ENCODE data around the gene RNPEPL1.

The RNPEPL1 gene

DNA sequence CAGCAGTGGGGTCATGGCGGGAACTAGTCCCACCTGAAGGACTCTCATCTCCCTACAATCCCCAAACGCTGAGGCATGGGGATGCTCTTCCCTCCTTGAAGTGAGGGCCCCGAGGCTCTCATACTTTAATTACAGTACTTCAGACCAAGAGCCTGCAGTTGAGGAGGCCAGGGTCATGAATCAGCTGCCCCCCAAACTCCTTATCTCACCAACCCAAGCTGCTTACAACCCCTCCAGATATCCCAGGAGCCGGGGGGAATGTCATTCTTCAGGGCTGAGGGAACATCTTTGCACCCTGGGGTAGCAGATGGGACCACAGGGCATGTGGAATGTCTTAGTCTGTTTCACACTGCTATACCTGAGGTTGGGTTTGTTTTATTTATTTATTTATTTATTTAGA, 15.5 kb downstream of the RNPEPL1 start:
- Mint-ChIP-seq H3K9me3 (no peaks in the 10 kb centered on the region), H3K36me3 (ENCODE audit: low read depth) (peaks cover 52% of the 10 kb centered on the region), H3K4me3 (no peak overlapping the region), H3K4me1 (ENCODE audit: low read depth) (peaks cover 79% of the 10 kb centered on the region), H3K27me3 (no peaks in the 10 kb centered on the region), H3K27ac (peak overlapping the region; percentile 68)
- intact Hi-C loops (cut with micrococcal nuclease) = loop anchor here (2.0 kb wide), 1 partner anchor 17 kb away; no protein-coding TSS in a partner anchor

GRCh38 chr2:240584486-240585031, 16.3 kb downstream of the RNPEPL1 start:
- Mint-ChIP-seq H3K27ac (peak overlapping the region; percentile 97), H3K4me1 (ENCODE audit: low read depth) (peaks cover 79% of the 10 kb centered on the region)
- intact Hi-C loops (cut with micrococcal nuclease) = loop anchor here (2.0 to 5.0 kb wide), 2 partner anchors 18 to 72 kb away; no protein-coding TSS in a partner anchor

GRCh38 chr2:240585101-240585500, 16.8 kb downstream of the RNPEPL1 start:
- peak overlapping the region; percentile 97 for H3K27ac Mint-ChIP-seq

More at GRCh38 chr2:240584486-240585031, 16.3 kb downstream of the RNPEPL1 start:
- Mint-ChIP-seq H3K9me3 (no peaks in the 10 kb centered on the region), H3K4me3 (peak overlapping the region; percentile 92), H3K27me3 (no peaks in the 10 kb centered on the region), H3K36me3 (ENCODE audit: low read depth) (peaks cover 51% of the 10 kb centered on the region)

DNA sequence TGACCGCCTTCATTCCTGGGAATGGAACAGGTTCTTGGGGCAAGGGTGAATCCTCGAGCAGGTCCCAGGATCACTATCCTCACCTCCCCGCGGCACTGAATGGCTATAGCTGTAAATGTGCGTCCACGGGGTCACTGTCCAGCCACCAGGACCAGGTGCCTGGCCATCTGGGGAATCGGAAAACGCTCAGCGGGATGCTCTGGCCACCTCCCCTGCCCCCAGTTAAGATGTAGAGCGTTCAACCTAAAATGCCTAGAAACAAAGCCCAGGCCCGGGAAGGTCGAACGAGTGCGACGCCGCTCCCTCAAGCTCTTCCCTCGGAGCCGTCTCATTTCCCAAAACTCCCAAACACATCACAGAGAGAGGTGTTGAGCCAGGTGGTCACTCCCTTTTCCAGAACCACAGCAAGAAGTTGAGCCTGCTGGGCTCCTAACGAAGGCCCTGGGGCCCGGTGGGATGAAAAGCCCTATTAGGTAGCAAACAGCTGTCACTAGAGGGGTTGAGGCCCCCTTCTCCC, 17.5 kb downstream of the RNPEPL1 start:
- peaks cover 67% of the 10 kb centered on the region for H3K4me1 Mint-ChIP-seq (ENCODE audit: low read depth)
- no peaks in the 10 kb centered on the region for H3K27me3 Mint-ChIP-seq
- peak overlapping the region; percentile 92 for H3K4me3 Mint-ChIP-seq
- H3K36me3 Mint-ChIP-seq (ENCODE audit: low read depth) = peaks cover 54% of the 10 kb centered on the region
- intact Hi-C loops (cut with micrococcal nuclease) = loop anchor here (2.0 to 5.0 kb wide), 4 partner anchors 19 to 73 kb away; partner anchors contain the start of gene DUSP28
- H3K27ac Mint-ChIP-seq = peak overlapping the region; percentile 97
- H3K9me3 Mint-ChIP-seq = no peaks in the 10 kb centered on the region

More at GRCh38 chr2:240585101-240585500, 16.8 kb downstream of the RNPEPL1 start:
- intact Hi-C loops (cut with micrococcal nuclease) = loop anchor here (2.0 to 5.0 kb wide), 2 partner anchors 18 to 73 kb away; no protein-coding TSS in a partner anchor
- Mint-ChIP-seq H3K27me3 (no peaks in the 10 kb centered on the region), H3K36me3 (ENCODE audit: low read depth) (peaks cover 54% of the 10 kb centered on the region), H3K4me1 (ENCODE audit: low read depth) (peaks cover 73% of the 10 kb centered on the region), H3K9me3 (no peaks in the 10 kb centered on the region), H3K4me3 (peak overlapping the region; percentile 92)

DNA sequence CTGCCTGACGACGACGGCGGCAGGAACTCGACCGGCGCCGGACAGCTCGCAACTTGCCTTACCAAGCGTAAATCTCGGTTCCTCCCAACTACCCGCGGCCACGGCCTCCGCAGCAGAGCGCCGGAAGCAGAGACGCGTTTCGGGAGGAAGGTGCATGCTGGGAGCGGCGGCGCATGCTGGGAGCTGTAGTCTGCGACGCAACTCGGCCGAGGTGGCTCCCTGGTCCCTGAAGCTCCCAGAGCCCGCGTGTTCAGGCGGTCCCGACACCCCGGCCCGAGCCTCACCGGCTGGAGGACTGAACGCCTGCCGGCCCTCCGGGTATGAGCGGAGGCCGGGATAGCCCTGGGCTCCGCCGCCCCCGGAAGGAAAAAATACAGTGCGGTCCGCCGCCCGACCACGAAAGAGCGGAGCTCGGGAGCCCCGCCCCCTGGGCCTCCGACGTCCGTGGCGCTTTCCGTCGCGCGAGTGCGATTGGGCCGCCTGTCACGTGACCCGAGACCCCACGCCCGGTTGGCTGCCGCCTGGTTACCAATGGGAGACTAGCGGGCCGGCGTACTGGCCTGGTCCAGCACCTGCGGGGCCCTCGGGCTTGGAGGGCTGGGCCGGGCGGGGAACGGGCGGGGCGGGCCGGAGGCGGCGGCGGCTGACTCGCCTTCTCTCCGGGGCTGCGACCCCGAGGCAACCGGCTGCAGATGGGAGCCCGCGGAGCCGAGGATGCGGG, 18.1 kb downstream of the RNPEPL1 start, which contains the start of gene CAPN10:
Gene CAPN10, plus strand, starts transcription at position 537 of the 721 bp plus-strand sequence. Its CDS starts 178 bp downstream, at position 715.
- Mint-ChIP-seq H3K27me3 (no peaks in the 10 kb centered on the region), H3K4me1 (ENCODE audit: low read depth) (peaks cover 63% of the 10 kb centered on the region), H3K9me3 (no peaks in the 10 kb centered on the region), H3K4me3 (peak within 1 kb of the TSS; percentile 92), H3K27ac (peak within 1 kb of the TSS; percentile 97), H3K36me3 (ENCODE audit: low read depth) (peaks cover 54% of the 10 kb centered on the region)
- intact Hi-C loops (cut with micrococcal nuclease) = loop anchor here (2.0 to 5.0 kb wide), 3 partner anchors 26 to 74 kb away; partner anchors contain the start of gene DUSP28

DNA sequence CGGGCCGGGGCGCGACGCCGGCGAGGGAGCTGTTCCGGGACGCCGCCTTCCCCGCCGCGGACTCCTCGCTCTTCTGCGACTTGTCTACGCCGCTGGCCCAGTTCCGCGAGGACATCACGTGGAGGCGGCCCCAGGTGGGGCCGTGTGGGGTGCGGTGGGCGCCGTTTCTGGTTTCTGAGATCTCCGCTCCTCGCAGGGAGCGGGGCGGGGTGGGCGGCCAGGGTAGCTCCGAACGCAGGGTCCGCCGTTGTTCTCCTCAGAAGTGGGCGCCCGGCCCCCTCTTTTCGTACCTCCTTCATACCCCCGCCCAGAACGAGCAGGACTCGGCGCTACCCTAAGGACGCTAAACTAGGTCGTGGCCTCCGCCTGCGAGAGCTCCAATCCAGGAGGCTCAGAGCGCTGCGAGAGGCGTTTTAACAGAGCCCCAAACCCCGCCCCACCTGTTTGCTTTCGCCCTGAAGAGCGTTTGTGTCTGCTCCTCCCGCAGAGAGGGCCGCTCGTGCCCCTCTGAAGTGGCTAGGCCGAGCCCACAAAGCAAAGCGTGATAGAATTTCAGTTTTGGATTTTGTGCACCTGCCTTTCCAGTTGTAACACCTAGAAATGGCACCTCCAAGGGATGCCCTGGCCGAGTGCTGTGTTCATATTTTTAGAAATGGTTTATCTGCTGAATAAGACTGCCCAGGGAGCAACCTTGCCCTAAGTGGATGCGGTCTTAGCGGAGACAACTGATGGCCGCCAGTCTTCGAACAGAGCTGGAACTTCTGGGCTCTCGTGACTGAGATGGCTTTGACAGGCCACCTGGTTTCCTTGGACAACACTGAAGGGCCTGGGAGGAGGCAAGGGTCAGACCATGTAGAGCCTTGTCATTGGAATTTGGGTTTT, 18.9 kb downstream of the RNPEPL1 start:
- H3K4me3 Mint-ChIP-seq = peak overlapping the region; percentile 92
- no peaks in the 10 kb centered on the region for H3K9me3 Mint-ChIP-seq
- H3K4me1 Mint-ChIP-seq (ENCODE audit: low read depth) = peaks cover 57% of the 10 kb centered on the region
- peaks cover 55% of the 10 kb centered on the region for H3K36me3 Mint-ChIP-seq (ENCODE audit: low read depth)
- intact Hi-C loops (cut with micrococcal nuclease) = loop anchor here (2.0 to 5.0 kb wide), 3 partner anchors 26 to 75 kb away; partner anchors contain the start of gene DUSP28
- peak overlapping the region; percentile 97 for H3K27ac Mint-ChIP-seq
- H3K27me3 Mint-ChIP-seq = no peaks in the 10 kb centered on the region

GRCh38 chr2:240588006-240588655, 19.8 kb downstream of the RNPEPL1 start:
- intact Hi-C loops (cut with micrococcal nuclease) = loop anchor here (5.0 kb wide), 1 partner anchor 76 kb away; no protein-coding TSS in a partner anchor
- peak overlapping the region; percentile 97 for H3K27ac Mint-ChIP-seq
- H3K9me3 Mint-ChIP-seq = no peaks in the 10 kb centered on the region
- H3K27me3 Mint-ChIP-seq = no peaks in the 10 kb centered on the region
- H3K36me3 Mint-ChIP-seq (ENCODE audit: low read depth) = peaks cover 61% of the 10 kb centered on the region
- peaks cover 48% of the 10 kb centered on the region for H3K4me1 Mint-ChIP-seq (ENCODE audit: low read depth)
- peak overlapping the region; percentile 92 for H3K4me3 Mint-ChIP-seq

DNA sequence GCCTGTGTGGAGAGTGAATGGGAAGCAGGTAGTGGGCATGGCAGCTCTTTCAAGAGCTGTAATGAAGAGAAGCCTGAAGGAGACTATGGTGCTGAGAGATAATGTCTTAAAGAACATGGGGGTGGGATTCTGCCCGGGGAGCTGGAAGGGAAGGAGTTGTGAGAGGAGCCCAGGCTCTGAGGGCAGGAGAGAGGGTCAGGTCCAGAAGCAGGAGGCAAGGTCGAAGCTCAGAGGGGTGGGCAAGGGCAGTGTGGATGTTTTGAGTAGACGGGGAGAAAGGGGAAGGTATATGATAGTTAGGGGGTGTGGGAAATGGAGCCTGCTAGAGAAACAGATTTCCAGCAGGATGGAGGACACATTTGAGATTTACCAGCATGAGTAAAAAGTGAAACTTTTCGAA, 20.4 kb downstream of the RNPEPL1 start:
- no peaks in the 10 kb centered on the region for H3K27me3 Mint-ChIP-seq
- peak overlapping the region; percentile 97 for H3K27ac Mint-ChIP-seq
- intact Hi-C loops (cut with micrococcal nuclease) = loop anchor here (5.0 kb wide), 1 partner anchor 76 kb away; no protein-coding TSS in a partner anchor
- H3K36me3 Mint-ChIP-seq (ENCODE audit: low read depth) = peaks cover 63% of the 10 kb centered on the region
- no peak overlapping the region for H3K4me3 Mint-ChIP-seq
- H3K4me1 Mint-ChIP-seq (ENCODE audit: low read depth) = peaks cover 43% of the 10 kb centered on the region
- no peaks in the 10 kb centered on the region for H3K9me3 Mint-ChIP-seq

GRCh38 chr2:240589375-240589774, 21.1 kb downstream of the RNPEPL1 start:
- Mint-ChIP-seq H3K4me1 (ENCODE audit: low read depth) (peaks cover 37% of the 10 kb centered on the region), H3K9me3 (no peaks in the 10 kb centered on the region), H3K36me3 (ENCODE audit: low read depth) (peaks cover 68% of the 10 kb centered on the region), H3K4me3 (no peak overlapping the region), H3K27me3 (no peaks in the 10 kb centered on the region), H3K27ac (peak overlapping the region; percentile 97)
- intact Hi-C loops (cut with micrococcal nuclease) = loop anchor here (5.0 kb wide), 1 partner anchor 77 kb away; no protein-coding TSS in a partner anchor

DNA sequence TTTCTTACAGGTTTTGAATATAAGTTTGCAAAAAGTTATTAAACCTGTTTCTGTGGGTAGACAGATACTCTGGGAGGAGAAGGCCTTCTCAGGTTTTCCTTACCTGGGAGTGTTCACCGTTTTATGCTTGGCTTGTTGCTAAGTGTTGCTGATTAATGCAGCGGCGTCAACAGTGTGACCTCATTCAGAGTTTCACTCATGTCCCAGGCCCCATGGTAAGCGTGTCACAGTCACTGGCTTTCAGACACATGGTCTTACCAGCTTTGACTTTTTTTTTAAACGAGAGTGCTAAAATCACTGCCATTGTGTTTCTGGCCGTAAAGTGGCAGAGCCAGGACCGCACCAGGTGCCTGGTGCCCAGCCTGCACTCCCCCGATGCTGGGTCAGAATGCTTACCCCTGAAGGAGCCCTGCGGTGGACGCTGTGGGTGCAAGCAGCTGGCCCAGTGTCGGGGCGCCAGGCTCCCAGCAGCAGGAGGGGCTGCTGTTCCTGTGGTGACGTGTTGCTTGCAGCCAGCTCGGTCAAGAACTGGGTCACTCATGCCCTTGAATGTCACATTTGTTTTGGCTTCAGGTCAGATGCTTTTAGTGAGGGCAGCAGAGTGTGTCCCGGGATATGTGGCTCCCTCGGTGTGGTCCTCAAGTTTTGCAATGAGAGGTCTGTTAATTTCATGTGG, 21.7 kb downstream of the RNPEPL1 start:
- intact Hi-C loops (cut with micrococcal nuclease) = loop anchor here (5.0 to 10.0 kb wide), 2 partner anchors 78 to 115 kb away; no protein-coding TSS in a partner anchor
- no peak overlapping the region for H3K27ac Mint-ChIP-seq

GRCh38 chr2:240590681-240591111, 22.4 kb downstream of the RNPEPL1 start:
- intact Hi-C loops (cut with micrococcal nuclease) = loop anchor here (10.0 kb wide), 1 partner anchor 114 kb away; no protein-coding TSS in a partner anchor
- Mint-ChIP-seq H3K4me1 (ENCODE audit: low read depth) (peaks cover 35% of the 10 kb centered on the region), H3K4me3 (no peak overlapping the region), H3K36me3 (ENCODE audit: low read depth) (peaks cover 74% of the 10 kb centered on the region), H3K27ac (no peak overlapping the region), H3K27me3 (no peaks in the 10 kb centered on the region), H3K9me3 (no peaks in the 10 kb centered on the region)

More for the DNA sequence above, 21.7 kb downstream of the RNPEPL1 start:
- Mint-ChIP-seq H3K27me3 (no peaks in the 10 kb centered on the region), H3K4me3 (no peak overlapping the region), H3K4me1 (ENCODE audit: low read depth) (peaks cover 32% of the 10 kb centered on the region), H3K9me3 (no peaks in the 10 kb centered on the region), H3K36me3 (ENCODE audit: low read depth) (peaks cover 68% of the 10 kb centered on the region)

- H3K27ac Mint-ChIP-seq = no peak overlapping the region
- H3K36me3 Mint-ChIP-seq (ENCODE audit: low read depth) = peaks cover 74% of the 10 kb centered on the region
- no peak overlapping the region for H3K4me3 Mint-ChIP-seq
- no peaks in the 10 kb centered on the region for H3K27me3 Mint-ChIP-seq
- H3K4me1 Mint-ChIP-seq (ENCODE audit: low read depth) = peaks cover 38% of the 10 kb centered on the region
- intact Hi-C loops (cut with micrococcal nuclease) = loop anchor here (10.0 kb wide), 1 partner anchor 114 kb away; no protein-coding TSS in a partner anchor
- H3K9me3 Mint-ChIP-seq = no peaks in the 10 kb centered on the region
These were observed 22.9 kb downstream of the RNPEPL1 start for GRCh38 chr2:240591226-240591625.
